HEK293 (cell line): ENCODE results near the gene MAP3K14.

Experiments used
- CTCF ChIP-seq: fragments of 450-650 bp; formaldehyde crosslinking; IDR thresholded peaks from 2 replicates; pipeline ENCODE4 v1.5.1; 2016; ENCODE audit warnings: missing biosample characterization, missing genetic modification characterization
- KLF8 ChIP-seq: fragments of 450-650 bp; formaldehyde crosslinking; IDR thresholded peaks from 2 replicates; pipeline ENCODE4 v1.5.1; 2016; ENCODE audit warnings: missing biosample characterization, missing genetic modification characterization
- MEIS1 ChIP-seq: sonication (generic); formaldehyde crosslinking; IDR thresholded peaks from 2 replicates; pipeline ENCODE4 v1.8.1; 2022; ENCODE audit warnings: missing genetic modification reagents, mild to moderate bottlenecking, borderline replicate concordance
- REST ChIP-seq: fragments of 450-650 bp; formaldehyde crosslinking; IDR thresholded peaks from 2 replicates; pipeline ENCODE4 v1.5.1; 2016; ENCODE audit warnings: missing biosample characterization, missing genetic modification characterization
- ZBTB48 ChIP-seq: fragments of 450-650 bp; formaldehyde crosslinking; IDR thresholded peaks from 2 replicates; pipeline ENCODE4 v1.5.1; 2016; ENCODE audit warnings: missing biosample characterization, missing genetic modification characterization
- ZNF274 ChIP-seq, 2 experiments: fragments of 200-500 bp in 1 of 2; fragments of 450-650 bp in 1 of 2; sonication (Bioruptor generic) in 1 of 2; formaldehyde crosslinking in 1 of 2; IDR thresholded peaks; 2 replicates each; pipeline versions ENCODE4 v1.5.1 to v1.6.1; 2014 to 2016; ENCODE audit warnings: borderline replicate concordance in 1 of 2, inconsistent platforms in 1 of 2, low read length in 1 of 2, missing biosample characterization in 1 of 2, missing genetic modification characterization in 1 of 2

GRCh38 chr17:45289301-45290268 is 27.2 kb downstream of the MAP3K14 start:
- TF ChIP-seq ZBTB48 (tag by site-specific recombination) (no peak), ZNF274 (IDR thresholded peaks at IDR 0.05; ENCODE audit: low read length) (no peak), ZNF274 (tag by site-specific recombination; IDR thresholded peaks at IDR 0.05; ENCODE audit: borderline replicate concordance) (no peak), MEIS1 (CRISPR knock-in tag) (no peak), CTCF (tag by site-specific recombination) (no peak), KLF8 (tag by site-specific recombination) (no peak), REST (tag by site-specific recombination) (no peak)
